GM12891 (cell line): ENCODE data around the gene OR2V2.

ENCODE experiments used
- POLR2A ChIP-seq: IDR thresholded peaks from 2 replicates; pipeline ENCODE4 v1.6.1; 2011; ENCODE audit warnings: low read depth, low read length, control low read depth
- POLR2AphosphoS5 ChIP-seq: IDR thresholded peaks from 2 replicates; pipeline ENCODE4 v1.6.1; 2011; ENCODE audit warnings: low read depth, low read length, control low read depth
- POU2F2 ChIP-seq: IDR thresholded peaks from 2 replicates; pipeline ENCODE4 v1.6.1; 2011; ENCODE audit warnings: low read depth, mild to moderate bottlenecking, control low read depth, low read length, moderate library complexity
- SPI1 ChIP-seq: IDR thresholded peaks from 2 replicates; pipeline ENCODE4 v1.6.1; 2011; ENCODE audit warnings: low read depth, low read length, control low read depth
- TAF1 ChIP-seq: IDR thresholded peaks from 2 replicates; pipeline ENCODE4 v1.6.1; 2011; ENCODE audit warnings: low read depth, low read length, control low read depth

- no peak for TF ChIP-seq SPI1
- TF ChIP-seq POLR2AphosphoS5, result no peak
- TF ChIP-seq POLR2A, result no peak
- TF ChIP-seq TAF1, result no peak
- no peak for TF ChIP-seq POU2F2
These were observed 5.3 kb upstream of the OR2V2 start for GRCh38 chr5:181142054-181142453.
